ENCODE measurements around the gene CCL21.

Gene CCL21

DNA sequence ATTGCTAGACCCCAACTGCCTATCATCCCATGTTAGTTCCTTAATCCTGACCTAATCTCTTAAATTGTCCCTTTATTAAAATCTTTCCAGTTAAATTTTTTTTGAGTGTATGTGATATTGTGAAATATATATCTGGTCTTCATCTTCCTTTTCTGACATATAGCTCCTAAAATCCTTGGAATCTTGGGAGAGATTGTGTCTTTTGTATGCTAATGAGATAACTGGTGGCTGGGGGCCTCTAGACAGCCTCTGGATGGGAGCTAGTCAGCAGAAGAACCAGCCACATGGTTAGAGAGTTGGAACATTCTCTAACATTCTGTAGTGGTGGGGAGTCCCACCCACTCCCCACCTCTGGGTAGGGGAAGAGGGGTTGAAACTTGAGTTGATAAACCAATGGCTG lies 15.1 kb downstream of the CCL21 start:
- TF ChIP-seq REST (IDR thresholded peaks at IDR 0.05; ENCODE audit: insufficient read depth in 1 of 2, low read depth in 2 of 2, low read length in 2 of 2), result no peak
- no peak for TF ChIP-seq SIN3A (IDR thresholded peaks at IDR 0.05; ENCODE audit: borderline replicate concordance, insufficient read depth, low read length)
- TF ChIP-seq TAF1 (IDR thresholded peaks at IDR 0.05; ENCODE audit: borderline replicate concordance, insufficient read depth, low read length), result no peak
- TF ChIP-seq POLR2AphosphoS5 (IDR thresholded peaks at IDR 0.05; ENCODE audit: low read depth, low read length), result no peak
- TF ChIP-seq FOXP2 (optimal IDR thresholded peaks at IDR 0.05; ENCODE audit: borderline replicate concordance, extremely low read depth, extremely low read length, insufficient read depth), result no peak

DNA sequence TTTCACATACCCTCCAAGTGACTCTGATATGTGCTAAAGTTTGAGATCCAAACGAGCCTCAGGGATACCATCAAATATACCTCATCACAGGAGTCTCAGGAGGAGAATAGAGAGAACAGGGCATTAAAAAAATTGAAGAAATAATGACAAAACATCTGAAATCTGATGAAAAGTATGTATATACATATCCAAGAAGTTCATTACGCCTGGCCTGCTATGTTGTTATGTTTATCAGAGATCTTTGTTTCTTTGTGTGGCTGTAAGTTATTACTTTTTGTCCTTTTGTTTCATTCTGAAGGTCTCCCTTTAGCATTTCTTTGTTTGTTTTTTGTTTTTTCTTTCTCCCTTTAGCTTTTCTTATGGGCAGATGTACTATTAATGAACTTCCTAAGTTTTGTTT lies 16.4 kb downstream of the CCL21 start:
- TF ChIP-seq REST (IDR thresholded peaks at IDR 0.05; ENCODE audit: insufficient read depth in 1 of 2, low read depth in 2 of 2, low read length in 2 of 2), result no peak
- no peak for TF ChIP-seq TAF1 (IDR thresholded peaks at IDR 0.05; ENCODE audit: borderline replicate concordance, insufficient read depth, low read length)
- TF ChIP-seq POLR2AphosphoS5 (IDR thresholded peaks at IDR 0.05; ENCODE audit: low read depth, low read length), result no peak

GRCh38 chr9:34691936-34692315 lies 18.0 kb downstream of the CCL21 start:
- no peak for TF ChIP-seq SIN3A (IDR thresholded peaks at IDR 0.05; ENCODE audit: borderline replicate concordance, insufficient read depth, low read length)
- no peak for TF ChIP-seq POLR2AphosphoS5 (IDR thresholded peaks at IDR 0.05; ENCODE audit: low read depth, low read length)
- TF ChIP-seq FOXP2 (optimal IDR thresholded peaks at IDR 0.05; ENCODE audit: borderline replicate concordance, extremely low read depth, extremely low read length, insufficient read depth), result no peak
- no peak for TF ChIP-seq REST (IDR thresholded peaks at IDR 0.05; ENCODE audit: insufficient read depth in 1 of 2, low read depth in 2 of 2, low read length in 2 of 2)
- TF ChIP-seq TAF1 (IDR thresholded peaks at IDR 0.05; ENCODE audit: borderline replicate concordance, insufficient read depth, low read length), result no peak

DNA sequence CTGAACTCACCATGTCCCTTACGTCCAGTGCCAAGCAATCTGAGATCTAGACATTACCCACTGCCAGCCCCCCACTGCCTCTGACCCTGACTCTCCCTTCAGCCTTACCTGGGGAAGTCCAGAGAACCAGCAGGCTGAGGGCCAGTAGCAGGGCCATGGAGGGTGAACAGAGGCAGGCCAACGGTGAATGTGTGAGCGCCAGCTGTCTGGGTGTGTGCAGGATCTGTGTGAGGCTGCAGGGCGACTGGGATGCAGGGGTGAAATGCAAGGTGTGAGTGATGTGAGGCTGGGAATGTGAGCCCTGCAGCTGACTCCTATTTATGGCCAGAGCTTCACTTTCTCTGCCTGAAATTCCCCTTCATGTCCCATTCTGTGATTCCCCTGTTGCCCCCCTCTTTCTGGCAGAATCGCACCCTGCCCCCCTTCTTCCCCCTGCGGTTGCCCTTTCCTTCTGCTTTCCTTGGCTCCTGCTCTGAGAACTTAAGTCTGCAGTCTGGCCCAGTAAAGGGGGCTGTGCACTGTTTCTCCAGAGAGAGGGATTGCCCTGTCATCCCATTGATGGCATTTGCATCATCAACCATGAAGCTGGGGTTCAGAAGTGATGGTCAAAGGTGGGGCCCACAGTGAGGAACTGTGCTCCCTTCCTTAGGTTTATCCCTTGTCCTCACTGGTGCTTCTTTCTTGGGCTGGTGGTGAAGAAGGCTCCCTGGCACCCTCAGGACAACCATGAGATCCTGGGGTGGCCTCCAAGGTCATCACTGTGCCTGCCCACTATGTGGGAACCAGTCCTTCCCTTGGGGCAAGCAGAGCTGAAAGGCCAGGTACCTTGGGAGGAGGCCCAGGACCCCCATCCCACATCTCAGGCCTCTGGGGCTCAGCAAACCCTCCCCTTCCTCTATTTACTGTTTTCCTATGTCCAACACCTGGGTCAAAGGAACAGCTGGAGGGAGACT lies 18.7 kb downstream of the CCL21 start, which contains the start of gene CCL19:
Gene CCL19, minus strand, starts transcription at position 294 of the 953 bp plus-strand sequence. Its CDS starts 137 bp downstream, at position 157.
- TF ChIP-seq FOXP2 (optimal IDR thresholded peaks at IDR 0.05; ENCODE audit: borderline replicate concordance, extremely low read depth, extremely low read length, insufficient read depth) (no peak), TAF1 (IDR thresholded peaks at IDR 0.05; ENCODE audit: borderline replicate concordance, insufficient read depth, low read length) (no peak), POLR2AphosphoS5 (IDR thresholded peaks at IDR 0.05; ENCODE audit: low read depth, low read length) (no peak), REST (IDR thresholded peaks at IDR 0.05; ENCODE audit: insufficient read depth in 1 of 2, low read depth in 2 of 2, low read length in 2 of 2) (no peak), SIN3A (IDR thresholded peaks at IDR 0.05; ENCODE audit: borderline replicate concordance, insufficient read depth, low read length) (no peak)

Measured in PFSK-1 (cell line).